ENCODE measurements around the gene TNFRSF25. TPM values are rescaled to one million over a fixed set of nuclear protein-coding genes. Genes with fewer than 3 reads are reported as not detected.

TNFRSF25 gene
- total and polyA plus RNA-seq, 2 donors, result 29.1 to 51.6 TPM

GRCh38 chr1:6505367-6506209 is 39.6 kb upstream of the TNFRSF25 start:
- H3K27me3 ChIP-seq (ENCODE audit: control insufficient read depth in 2 of 2, insufficient read depth in 1 of 2, low read length in 1 of 2), result peaks cover 0 to 24% of the 10 kb centered on the region in 2 donors
- no peak for DNase-seq (ENCODE audit: low read depth in 6 of 9, low spot score in 9 of 9)
- no peaks in the 10 kb centered on the region for H3K4me1 ChIP-seq (ENCODE audit: control insufficient read depth in 2 of 2, insufficient read depth in 2 of 2, low read length in 2 of 2)
- no peaks in the 10 kb centered on the region for H3K36me3 ChIP-seq (ENCODE audit: control insufficient read depth in 2 of 2, insufficient read depth in 2 of 2, low read length in 1 of 2)
- 96% methylated on average over 31 of the region's 31 CpGs for WGBS
- no peak overlapping the region for H3K27ac ChIP-seq (ENCODE audit: low read depth in 1 of 2, low read length in 1 of 2)
- no peak overlapping the region for H3K4me3 ChIP-seq (ENCODE audit: low read length in 2 of 2)
- H3K9me3 ChIP-seq (ENCODE audit: control insufficient read depth in 2 of 2, insufficient read depth in 1 of 2, low read length in 1 of 2), result no peaks in the 10 kb centered on the region

GRCh38 chr1:6504887-6505286 is 38.9 kb upstream of the TNFRSF25 start:
- 98% methylated on average over 15 of the region's 15 CpGs for WGBS

GRCh38 chr1:6503884-6504602 is 38.1 kb upstream of the TNFRSF25 start:
- no peaks in the 10 kb centered on the region for H3K36me3 ChIP-seq (ENCODE audit: control insufficient read depth in 2 of 2, insufficient read depth in 2 of 2, low read length in 1 of 2)
- H3K4me1 ChIP-seq (ENCODE audit: control insufficient read depth in 2 of 2, insufficient read depth in 2 of 2, low read length in 2 of 2), result no peaks in the 10 kb centered on the region
- H3K9me3 ChIP-seq (ENCODE audit: control insufficient read depth in 2 of 2, insufficient read depth in 1 of 2, low read length in 1 of 2), result no peaks in the 10 kb centered on the region
- no peak for DNase-seq (ENCODE audit: low read depth in 6 of 9, low spot score in 9 of 9)
- peaks cover 0 to 27% of the 10 kb centered on the region in 2 donors for H3K27me3 ChIP-seq (ENCODE audit: control insufficient read depth in 2 of 2, insufficient read depth in 1 of 2, low read length in 1 of 2)
- no peak overlapping the region for H3K4me3 ChIP-seq (ENCODE audit: low read length in 2 of 2)
- WGBS, result 88% methylated on average over 20 of the region's 20 CpGs
- no peak overlapping the region for H3K27ac ChIP-seq (ENCODE audit: low read depth in 1 of 2, low read length in 1 of 2)

More at GRCh38 chr1:6504887-6505286, 38.9 kb upstream of the TNFRSF25 start:
- no peaks in the 10 kb centered on the region for H3K9me3 ChIP-seq (ENCODE audit: control insufficient read depth in 2 of 2, insufficient read depth in 1 of 2, low read length in 1 of 2)
- no peak overlapping the region for H3K4me3 ChIP-seq (ENCODE audit: low read length in 2 of 2)
- no peak for DNase-seq (ENCODE audit: low read depth in 6 of 9, low spot score in 9 of 9)
- no peak overlapping the region for H3K27ac ChIP-seq (ENCODE audit: low read depth in 1 of 2, low read length in 1 of 2)
- H3K27me3 ChIP-seq (ENCODE audit: control insufficient read depth in 2 of 2, insufficient read depth in 1 of 2, low read length in 1 of 2), result peaks cover 0 to 29% of the 10 kb centered on the region in 2 donors
- no peaks in the 10 kb centered on the region for H3K4me1 ChIP-seq (ENCODE audit: control insufficient read depth in 2 of 2, insufficient read depth in 2 of 2, low read length in 2 of 2)
- no peaks in the 10 kb centered on the region for H3K36me3 ChIP-seq (ENCODE audit: control insufficient read depth in 2 of 2, insufficient read depth in 2 of 2, low read length in 1 of 2)

GRCh38 chr1:6502000-6502891 is 36.3 kb upstream of the TNFRSF25 start:
- H3K9me3 ChIP-seq (ENCODE audit: control insufficient read depth in 2 of 2, insufficient read depth in 1 of 2, low read length in 1 of 2), result no peaks in the 10 kb centered on the region
- H3K27me3 ChIP-seq (ENCODE audit: control insufficient read depth in 2 of 2, insufficient read depth in 1 of 2, low read length in 1 of 2), result peaks cover 14 to 42% of the 10 kb centered on the region in 2 donors
- H3K27ac ChIP-seq (ENCODE audit: low read depth in 1 of 2, low read length in 1 of 2), result no peak overlapping the region
- WGBS, result 93% methylated on average over 31 of the region's 31 CpGs
- no peak for DNase-seq (ENCODE audit: low read depth in 6 of 9, low spot score in 9 of 9)
- H3K36me3 ChIP-seq (ENCODE audit: control insufficient read depth in 2 of 2, insufficient read depth in 2 of 2, low read length in 1 of 2), result no peaks in the 10 kb centered on the region
- H3K4me1 ChIP-seq (ENCODE audit: control insufficient read depth in 2 of 2, insufficient read depth in 2 of 2, low read length in 2 of 2), result peaks cover 0 to 2% of the 10 kb centered on the region in 2 donors
- no peak overlapping the region for H3K4me3 ChIP-seq (ENCODE audit: low read length in 2 of 2)

- no peak overlapping the region for H3K4me3 ChIP-seq (ENCODE audit: low read length in 2 of 2)
- DNase-seq (ENCODE audit: low read depth in 6 of 9, low spot score in 9 of 9), result no peak
- H3K27ac ChIP-seq (ENCODE audit: low read depth in 1 of 2, low read length in 1 of 2), result no peak overlapping the region
- no peaks in the 10 kb centered on the region for H3K36me3 ChIP-seq (ENCODE audit: control insufficient read depth in 2 of 2, insufficient read depth in 2 of 2, low read length in 1 of 2)
- WGBS, result 94% methylated on average over 10 of the region's 10 CpGs
- H3K27me3 ChIP-seq (ENCODE audit: control insufficient read depth in 2 of 2, insufficient read depth in 1 of 2, low read length in 1 of 2), result peaks cover 23 to 50% of the 10 kb centered on the region in 2 donors
- peaks cover 0 to 7% of the 10 kb centered on the region in 2 donors for H3K4me1 ChIP-seq (ENCODE audit: control insufficient read depth in 2 of 2, insufficient read depth in 2 of 2, low read length in 2 of 2)
- H3K9me3 ChIP-seq (ENCODE audit: control insufficient read depth in 2 of 2, insufficient read depth in 1 of 2, low read length in 1 of 2), result no peaks in the 10 kb centered on the region
Observed at GRCh38 chr1:6501279-6501813, 35.4 kb upstream of the TNFRSF25 start.

- DNase-seq (ENCODE audit: low read depth in 6 of 9, low spot score in 9 of 9), result no peak
- WGBS, result 93% methylated on average over 27 of the region's 27 CpGs
- Histone ChIP-seq H3K4me1 (ENCODE audit: control insufficient read depth in 2 of 2, insufficient read depth in 2 of 2, low read length in 2 of 2) (peaks cover 0 to 7% of the 10 kb centered on the region in 2 donors), H3K4me3 (ENCODE audit: low read length in 2 of 2) (no peak overlapping the region), H3K27me3 (ENCODE audit: control insufficient read depth in 2 of 2, insufficient read depth in 1 of 2, low read length in 1 of 2) (peaks cover 28 to 56% of the 10 kb centered on the region in 2 donors), H3K27ac (ENCODE audit: low read depth in 1 of 2, low read length in 1 of 2) (no peak overlapping the region), H3K9me3 (ENCODE audit: control insufficient read depth in 2 of 2, insufficient read depth in 1 of 2, low read length in 1 of 2) (no peaks in the 10 kb centered on the region), H3K36me3 (ENCODE audit: control insufficient read depth in 2 of 2, insufficient read depth in 2 of 2, low read length in 1 of 2) (no peaks in the 10 kb centered on the region)
Observed at GRCh38 chr1:6500544-6501278, 34.7 kb upstream of the TNFRSF25 start.

GRCh38 chr1:6499296-6499695 is 33.3 kb upstream of the TNFRSF25 start:
- DNase-seq (ENCODE audit: low read depth in 6 of 9, low spot score in 9 of 9), result no peak
- no peak overlapping the region for H3K4me3 ChIP-seq (ENCODE audit: low read length in 2 of 2)
- WGBS, result 96% methylated on average over 4 of the region's 4 CpGs
- peaks cover 34 to 70% of the 10 kb centered on the region in 2 donors for H3K27me3 ChIP-seq (ENCODE audit: control insufficient read depth in 2 of 2, insufficient read depth in 1 of 2, low read length in 1 of 2)
- no peaks in the 10 kb centered on the region for H3K36me3 ChIP-seq (ENCODE audit: control insufficient read depth in 2 of 2, insufficient read depth in 2 of 2, low read length in 1 of 2)
- no peaks in the 10 kb centered on the region for H3K9me3 ChIP-seq (ENCODE audit: control insufficient read depth in 2 of 2, insufficient read depth in 1 of 2, low read length in 1 of 2)
- H3K4me1 ChIP-seq (ENCODE audit: control insufficient read depth in 2 of 2, insufficient read depth in 2 of 2, low read length in 2 of 2), result peaks cover 0 to 7% of the 10 kb centered on the region in 2 donors
- H3K27ac ChIP-seq (ENCODE audit: low read depth in 1 of 2, low read length in 1 of 2), result no peak overlapping the region

- DNase-seq (ENCODE audit: low read depth in 6 of 9, low spot score in 9 of 9), result no peak
- Histone ChIP-seq H3K4me1 (ENCODE audit: control insufficient read depth in 2 of 2, insufficient read depth in 2 of 2, low read length in 2 of 2) (peaks cover 0 to 7% of the 10 kb centered on the region in 2 donors), H3K36me3 (ENCODE audit: control insufficient read depth in 2 of 2, insufficient read depth in 2 of 2, low read length in 1 of 2) (no peaks in the 10 kb centered on the region), H3K9me3 (ENCODE audit: control insufficient read depth in 2 of 2, insufficient read depth in 1 of 2, low read length in 1 of 2) (no peaks in the 10 kb centered on the region), H3K27me3 (ENCODE audit: control insufficient read depth in 2 of 2, insufficient read depth in 1 of 2, low read length in 1 of 2) (peaks cover 34 to 70% of the 10 kb centered on the region in 2 donors), H3K4me3 (ENCODE audit: low read length in 2 of 2) (no peak overlapping the region), H3K27ac (ENCODE audit: low read depth in 1 of 2, low read length in 1 of 2) (no peak overlapping the region)
- WGBS, result 87% methylated on average over 13 of the region's 13 CpGs
Observed at GRCh38 chr1:6498576-6499111, 32.7 kb upstream of the TNFRSF25 start.
